ENCODE measurements around the gene C1QTNF8. TPM values are rescaled to one million over a fixed set of nuclear protein-coding genes. Genes with fewer than 3 reads are reported as not detected.

C1QTNF8 gene
- total RNA-seq, 1 experiment from 2014 or later = 0.27 TPM

- Histone ChIP-seq H2AFZ (ENCODE audit: low read depth, low read length, poor library complexity, severe bottlenecking) (no peak overlapping the region), H3K36me3 (ENCODE audit: control insufficient read depth in 1 of 2, insufficient read depth in 2 of 2, low read length in 2 of 2) (no peaks in the 10 kb centered on the region), H3K27ac (ENCODE audit: low read depth, low read length) (no peak overlapping the region), H3K4me3 (replicated peaks in 1 of 2; ENCODE audit: low read depth in 1 of 2, low read length in 2 of 2) (no peak overlapping the region), H3K9ac (ENCODE audit: low read length) (no peak overlapping the region), H3K9me2 (ENCODE audit: insufficient read depth) (no peaks in the 10 kb centered on the region), H3K27me3 (ENCODE audit: insufficient read depth, low read length) (no peaks in the 10 kb centered on the region), H3K4me1 (ENCODE audit: control insufficient read depth in 1 of 2, insufficient read depth in 2 of 2, low read length in 2 of 2) (peaks cover 6 to 10% of the 10 kb centered on the region in 2 experiments; a peak in 3 of 4 replicates), H4K20me1 (ENCODE audit: insufficient read depth) (no peaks in the 10 kb centered on the region), H3K4me2 (ENCODE audit: low read length) (no peak overlapping the region), H3K9me3 (ENCODE audit: control insufficient read depth in 1 of 2, insufficient read depth in 1 of 2, low read depth in 1 of 2, low read length in 2 of 2) (peaks cover 0 to 6% of the 10 kb centered on the region in 2 experiments; a peak in 1 of 4 replicates), H3K79me2 (ENCODE audit: insufficient read depth, low read length) (no peaks in the 10 kb centered on the region)
- CTCF ChIA-PET = no interaction called here
- intact Hi-C loops (cut with micrococcal nuclease) = no loop called here
- POLR2A ChIA-PET = no interaction called here
- DNase-seq (ENCODE audit: low read depth, low spot score) = no peak
- TF ChIP-seq POLR2A (IDR thresholded peaks at IDR 0.05; ENCODE audit: borderline replicate concordance, extremely low read depth, insufficient read depth, insufficient read length) = no peak
- TF ChIP-seq TCF7L2 (IDR thresholded peaks at IDR 0.05; ENCODE audit: borderline replicate concordance, extremely low read depth, insufficient read depth, insufficient read length) = no peak
- no peak for TF ChIP-seq POLR2AphosphoS5 (IDR thresholded peaks at IDR 0.05; ENCODE audit: low read depth, low read length)
- no peak for TF ChIP-seq EZH2 (IDR thresholded peaks at IDR 0.05)
- TF ChIP-seq ZFX (IDR thresholded peaks at IDR 0.05) = no peak
- TF ChIP-seq, protein P1, sequence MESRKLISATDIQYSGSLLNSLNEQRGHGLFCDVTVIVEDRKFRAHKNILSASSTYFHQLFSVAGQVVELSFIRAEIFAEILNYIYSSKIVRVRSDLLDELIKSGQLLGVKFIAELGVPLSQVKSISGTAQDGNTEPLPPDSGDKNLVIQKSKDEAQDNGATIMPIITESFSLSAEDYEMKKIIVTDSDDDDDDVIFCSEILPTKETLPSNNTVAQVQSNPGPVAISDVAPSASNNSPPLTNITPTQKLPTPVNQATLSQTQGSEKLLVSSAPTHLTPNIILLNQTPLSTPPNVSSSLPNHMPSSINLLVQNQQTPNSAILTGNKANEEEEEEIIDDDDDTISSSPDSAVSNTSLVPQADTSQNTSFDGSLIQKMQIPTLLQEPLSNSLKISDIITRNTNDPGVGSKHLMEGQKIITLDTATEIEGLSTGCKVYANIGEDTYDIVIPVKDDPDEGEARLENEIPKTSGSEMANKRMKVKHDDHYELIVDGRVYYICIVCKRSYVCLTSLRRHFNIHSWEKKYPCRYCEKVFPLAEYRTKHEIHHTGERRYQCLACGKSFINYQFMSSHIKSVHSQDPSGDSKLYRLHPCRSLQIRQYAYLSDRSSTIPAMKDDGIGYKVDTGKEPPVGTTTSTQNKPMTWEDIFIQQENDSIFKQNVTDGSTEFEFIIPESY (IDR thresholded peaks at IDR 0.05; ENCODE audit: extremely low read depth, insufficient replicate concordance, low read length) = no peak
- ATAC-seq = no peak
- no TSS peak for BruUV-seq (replicated peaks)
- RAD21 ChIA-PET (ENCODE audit: low non-redundant PET in 1 of 2, low total read pairs in 2 of 2, uncharacterized antibody in 2 of 2, unreplicated experiment in 2 of 2) = no interaction called here
These were observed 49.5 kb upstream of the C1QTNF8 start for GRCh38 chr16:1145383-1146100.
